Smooth muscle cell (in vitro differentiated cells): ENCODE results near the gene URM1. TPM values are rescaled to one million over a fixed set of nuclear protein-coding genes. Genes with fewer than 3 reads are reported as not detected.

Experiments used
- DNase-seq: peaks from one replicate; lab custom pipeline; 2025; ENCODE audit not compliant: unreplicated experiment; lab: John Stamatoyannopoulos, UW
- H2AFZ ChIP-seq: fragments of 200-600 bp; sonication (generic); 2 replicates; pipeline ENCODE4 v1.6.0; 2016; ENCODE audit warnings: antibody characterized with exemption, low read depth, mild to moderate bottlenecking
- H3F3A ChIP-seq: fragments of 200-600 bp; sonication (generic); 2 replicates; pipeline ENCODE4 v1.6.0; 2017; ENCODE audit warnings: antibody characterized with exemption, low read depth
- H3K27ac ChIP-seq: fragments of 200-600 bp; sonication (generic); 2 replicates; pipeline ENCODE4 v1.5.1; 2016; ENCODE audit warnings: low read depth, mild to moderate bottlenecking
- H3K27me3 ChIP-seq: fragments of 200-600 bp; sonication (generic); 2 replicates; pipeline ENCODE4 v1.6.1; 2016; ENCODE audit warnings: low read depth, mild to moderate bottlenecking
- H3K36me3 ChIP-seq: fragments of 200-600 bp; sonication (generic); 2 replicates; pipeline ENCODE4 v1.5.1; 2016; ENCODE audit warnings: low read depth
- H3K4me1 ChIP-seq: fragments of 200-600 bp; sonication (generic); 2 replicates; pipeline ENCODE4 v1.5.1; 2016; ENCODE audit warnings: low read depth
- H3K4me2 ChIP-seq: fragments of 200-600 bp; sonication (generic); 2 replicates; pipeline ENCODE4 v1.6.0; 2016; ENCODE audit warnings: mild to moderate bottlenecking
- H3K4me3 ChIP-seq: fragments of 200-600 bp; sonication (generic); 2 replicates; pipeline ENCODE4 v1.5.1; 2016; ENCODE audit warnings: mild to moderate bottlenecking
- H3K79me2 ChIP-seq: fragments of 200-600 bp; sonication (generic); 2 replicates; pipeline ENCODE4 v1.6.0; 2016; ENCODE audit warnings: low read depth, mild to moderate bottlenecking
- H3K9ac ChIP-seq: fragments of 200-600 bp; sonication (generic); 2 replicates; pipeline ENCODE4 v1.6.0; 2016; ENCODE audit warnings: low read depth
- H3K9me3 ChIP-seq: fragments of 200-600 bp; sonication (generic); replicated peaks from 2 replicates; pipeline ENCODE4 v1.5.1; 2016; ENCODE audit warnings: low read depth
- H4K20me1 ChIP-seq: fragments of 200-600 bp; sonication (generic); 2 replicates; pipeline ENCODE4 v1.6.0; 2016; ENCODE audit warnings: low read depth
- CTCF ChIP-seq: fragments of 200-600 bp; sonication (generic); IDR thresholded peaks from 2 replicates; pipeline ENCODE4 v1.5.1; 2017; ENCODE audit warnings: borderline replicate concordance, mild to moderate bottlenecking, antibody characterized with exemption; ENCODE audit not compliant: insufficient read depth, poor library complexity, severe bottlenecking
- WGBS: methylation state at CpG from one replicate; pipeline ENCODE4 v1.1.7; 2016; ENCODE audit warnings: low lambda C conversion rate; 5-methylcytosine and 5-hydroxymethylcytosine counted together
- polyA plus RNA-seq: library from polyadenylated mRNA; unstranded; fragments of >200 nt; fragmentation: Nextera tagmentation; extraction: Ambion mirVana; gene quantifications from 2 replicates; pipeline ENCODE4 v1.2.1, GENCODE V29; 2016
- total RNA-seq: library from RNA; depleted of rRNA; stranded (reverse); fragments of >200 nt; gene quantifications from 2 replicates; pipeline ENCODE4 v1.2.3, GENCODE V29; 2014

The URM1 gene
- total and polyA plus RNA-seq, 2 experiments from 2014 or later, result 27.3 to 48.7 TPM

GRCh38 chr9:128419061-128419925 is 48.1 kb downstream of the URM1 start:
- TF ChIP-seq CTCF, result no peak
- Histone ChIP-seq H2AFZ (peak overlapping the region; percentile 52), H3K4me1 (no peaks in the 10 kb centered on the region), H4K20me1 (no peaks in the 10 kb centered on the region), H3K4me3 (peak overlapping the region; percentile 98), H3K9ac (no peak overlapping the region), H3K9me3 (no peaks in the 10 kb centered on the region), H3K27me3 (no peaks in the 10 kb centered on the region), H3F3A (no peaks in the 10 kb centered on the region), H3K36me3 (no peaks in the 10 kb centered on the region), H3K4me2 (peak overlapping the region; percentile 100), H3K27ac (no peak overlapping the region), H3K79me2 (peaks cover 5% of the 10 kb centered on the region)
- DNase-seq, result no peak
- WGBS, result 42% methylated on average over 28 of the region's 28 CpGs

GRCh38 chr9:128420060-128420650 is 49.0 kb downstream of the URM1 start:
- H3K4me2 ChIP-seq, result peak overlapping the region; percentile 100
- no peaks in the 10 kb centered on the region for H3K9me3 ChIP-seq
- no peaks in the 10 kb centered on the region for H3K36me3 ChIP-seq
- peak overlapping the region; percentile 98 for H3K4me3 ChIP-seq
- WGBS, result 1% methylated on average over 36 of the region's 59 CpGs
- H3F3A ChIP-seq, result no peaks in the 10 kb centered on the region
- no peaks in the 10 kb centered on the region for H3K4me1 ChIP-seq
- H4K20me1 ChIP-seq, result no peaks in the 10 kb centered on the region
- peak; percentile 83 for TF ChIP-seq CTCF
- peak overlapping the region; percentile 74 for H3K9ac ChIP-seq
- peaks cover 5% of the 10 kb centered on the region for H3K79me2 ChIP-seq
- no peaks in the 10 kb centered on the region for H3K27me3 ChIP-seq
- peak; percentile 71 for DNase-seq
- peak overlapping the region; percentile 98 for H2AFZ ChIP-seq
- H3K27ac ChIP-seq, result peak overlapping the region; percentile 80

- Histone ChIP-seq H3K4me3 (peak within 1 kb of the TSS; percentile 98), H3K27me3 (no peaks in the 10 kb centered on the region), H3K9me3 (no peaks in the 10 kb centered on the region), H3F3A (no peaks in the 10 kb centered on the region), H2AFZ (peak within 1 kb of the TSS; percentile 98), H3K79me2 (peaks cover 5% of the 10 kb centered on the region), H3K36me3 (no peaks in the 10 kb centered on the region), H3K27ac (peak within 1 kb of the TSS; percentile 80), H3K4me1 (no peaks in the 10 kb centered on the region), H3K4me2 (peak within 1 kb of the TSS; percentile 100), H4K20me1 (no peaks in the 10 kb centered on the region), H3K9ac (peak within 1 kb of the TSS; percentile 86)
- under 1% methylated on average over 30 of the region's 59 CpGs for WGBS
- peak; percentile 5 for TF ChIP-seq CTCF
- DNase-seq, result peak; percentile 71
Observed at GRCh38 chr9:128420651-128421481, 49.7 kb downstream of the URM1 start, which contains the start of gene CERCAM. Gene CERCAM (plus strand): TSS chr9:128420857. CDS start chr9:128420878, 21 bp downstream.
